Right lobe of liver (tissue), 6 donors: ENCODE measurements around the gene TAS2R46. TPM values are rescaled to one million over a fixed set of nuclear protein-coding genes. Genes with fewer than 3 reads are reported as not detected.
"Not testable (repeated sequence)": the region's sequence is repeated elsewhere in the genome, so short reads cannot be mapped to it uniquely, and the experiment has no call there.

Source experiments
- ATAC-seq, 4 donors: fragments of 200-7000 bp; cut with Tn5 transposase; one replicate each; pipeline ENCODE4 v1.9.1; 2020; ENCODE audit warnings: mild to moderate bottlenecking in 4 of 4, moderate library complexity in 4 of 4
- DNase-seq, 3 donors: peaks; one replicate each; pipeline ENCODE4 v3.0.0-alpha.2; 2020
- H3K27ac ChIP-seq, 3 donors: fragments of 200-600 bp; one replicate each; pipeline ENCODE4 v1.8.0; 2022
- H3K27me3 ChIP-seq, 2 donors: fragments of 200-600 bp; one replicate each; pipeline ENCODE4 v1.8.0; 2022
- H3K36me3 ChIP-seq, 4 donors: fragments of 200-600 bp; sonication (generic) in 1 of 4; one replicate each; pipeline versions ENCODE4 v1.5.1 to v1.8.0; 2017 to 2022; ENCODE audit warnings: control low read depth in 1 of 4
- H3K4me1 ChIP-seq, 4 donors: fragments of 200-600 bp; sonication (generic) in 1 of 4; one replicate each; pipeline versions ENCODE4 v1.5.1 to v1.8.0; 2017 to 2022; ENCODE audit warnings: control low read depth in 1 of 4
- H3K4me3 ChIP-seq, 3 donors: fragments of 200-600 bp; one replicate each; pipeline ENCODE4 v1.8.0; 2022
- H3K9me3 ChIP-seq, 4 donors: fragments of 200-600 bp; sonication (generic) in 1 of 4; one replicate each; pipeline versions ENCODE4 v1.5.1 to v1.8.0; 2017 to 2022; ENCODE audit warnings: control low read depth in 1 of 4
- POLR2A ChIP-seq: fragments of 450-650 bp; IDR thresholded peaks from one replicate; pipeline ENCODE4 v1.6.1; 2017; ENCODE audit warnings: antibody characterized with exemption, mild to moderate bottlenecking
- WGBS: methylation state at CpG from one replicate; pipeline ENCODE4 v1.1.6; 2018; ENCODE audit warnings: low coverage, low lambda C conversion rate; ENCODE audit not compliant: insufficient coverage; ENCODE audit errors: missing lambda C conversion rate; 5-methylcytosine and 5-hydroxymethylcytosine counted together
- intact Hi-C, 2 donors: fragments of 100-400 bp; cut with DNase I; formaldehyde crosslinking; loops; one replicate each; pipeline versions ENCODE4 v1.11.2 to v1.14.1; 2022
- total RNA-seq, 6 experiments: library from RNA; depleted of rRNA in 2 of 6; stranded (reverse); fragments of >200 nt in 2 of 6; fragmentation: NEBNext Ultra II Directional in 3 of 6; extraction: Animal tissue kit (Norgen Biotek cat#: 25700) in 3 of 6; gene quantifications; one replicate each; pipeline versions ENCODE4 v1.1.0 to v1.2.4, GENCODE V29; 2016 to 2023
- TF ChIP-seq, protein P1 (sequence below), 4 donors: fragments of 200-600 bp in 3 of 4; fragments of 450-650 bp in 1 of 4; IDR thresholded peaks; one replicate each; pipeline versions ENCODE4 v1.5.1 to v1.8.0; 2016 to 2022; ENCODE audit warnings: antibody characterized with exemption in 4 of 4, mild to moderate bottlenecking in 2 of 4
- donor health status: DM: no; HTN: yes; CAD: no.
- donor health status: DM: no; HTN: no; CAD: no.
- donor health status: DM: no; HTN: no; CAD: no.
- donor health status: DM: no; HTN: yes; CAD: no.
- donor health status: DM: no; HTN: yes; CAD: no.

Gene TAS2R46
- total RNA-seq, 6 experiments from 2014 or later: 0.51 to 2.6 (median 0.88) TPM

- H3K36me3 ChIP-seq: no peaks in the 10 kb centered on the region
- intact Hi-C loops: no loop called here
- no peak overlapping the region for H3K4me3 ChIP-seq
- DNase-seq (no peak), ATAC-seq (no peak)
- H3K27ac ChIP-seq: no peak overlapping the region
- no peaks in the 10 kb centered on the region for H3K4me1 ChIP-seq
- no peaks in the 10 kb centered on the region for H3K9me3 ChIP-seq
- no peaks in the 10 kb centered on the region for H3K27me3 ChIP-seq
- 77% methylated on average over 2 of the region's 2 CpGs for WGBS
- TF ChIP-seq, protein P1, sequence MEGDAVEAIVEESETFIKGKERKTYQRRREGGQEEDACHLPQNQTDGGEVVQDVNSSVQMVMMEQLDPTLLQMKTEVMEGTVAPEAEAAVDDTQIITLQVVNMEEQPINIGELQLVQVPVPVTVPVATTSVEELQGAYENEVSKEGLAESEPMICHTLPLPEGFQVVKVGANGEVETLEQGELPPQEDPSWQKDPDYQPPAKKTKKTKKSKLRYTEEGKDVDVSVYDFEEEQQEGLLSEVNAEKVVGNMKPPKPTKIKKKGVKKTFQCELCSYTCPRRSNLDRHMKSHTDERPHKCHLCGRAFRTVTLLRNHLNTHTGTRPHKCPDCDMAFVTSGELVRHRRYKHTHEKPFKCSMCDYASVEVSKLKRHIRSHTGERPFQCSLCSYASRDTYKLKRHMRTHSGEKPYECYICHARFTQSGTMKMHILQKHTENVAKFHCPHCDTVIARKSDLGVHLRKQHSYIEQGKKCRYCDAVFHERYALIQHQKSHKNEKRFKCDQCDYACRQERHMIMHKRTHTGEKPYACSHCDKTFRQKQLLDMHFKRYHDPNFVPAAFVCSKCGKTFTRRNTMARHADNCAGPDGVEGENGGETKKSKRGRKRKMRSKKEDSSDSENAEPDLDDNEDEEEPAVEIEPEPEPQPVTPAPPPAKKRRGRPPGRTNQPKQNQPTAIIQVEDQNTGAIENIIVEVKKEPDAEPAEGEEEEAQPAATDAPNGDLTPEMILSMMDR (IDR thresholded peaks at IDR 0.05): no peak
- TF ChIP-seq POLR2A: no peak
Measured at GRCh38 chr12:11055306-11055705, 6.8 kb downstream of the TAS2R46 start.

GRCh38 chr12:11049806-11050531 is 12.1 kb downstream of the TAS2R46 start:
- H3K36me3 ChIP-seq, H3K27ac ChIP-seq, DNase-seq, H3K4me1 ChIP-seq, H3K27me3 ChIP-seq, intact Hi-C loops, H3K4me3 ChIP-seq, H3K9me3 ChIP-seq, ATAC-seq: not testable (repeated sequence)
- 96% methylated on average over 5 of the region's 7 CpGs for WGBS

GRCh38 chr12:11041366-11041765 is 20.7 kb downstream of the TAS2R46 start:
- H3K9me3 ChIP-seq, H3K36me3 ChIP-seq, H3K4me3 ChIP-seq, H3K27me3 ChIP-seq, intact Hi-C loops, ATAC-seq, DNase-seq, H3K4me1 ChIP-seq, H3K27ac ChIP-seq: not testable (repeated sequence)
- WGBS: 94% methylated on average over 2 of the region's 2 CpGs

- 95% methylated on average over 1 of the region's 1 CpG for WGBS
- DNase-seq (no peak), ATAC-seq (no peak)
- Histone ChIP-seq H3K36me3 (no peaks in the 10 kb centered on the region), H3K27me3 (no peaks in the 10 kb centered on the region), H3K27ac (no peak overlapping the region), H3K9me3 (no peaks in the 10 kb centered on the region), H3K4me3 (no peak overlapping the region), H3K4me1 (no peaks in the 10 kb centered on the region)
- intact Hi-C loops: no loop called here
- TF ChIP-seq, protein P1 (IDR thresholded peaks at IDR 0.05): no peak
- no peak for TF ChIP-seq POLR2A
Measured at GRCh38 chr12:11040162-11040561, 21.9 kb downstream of the TAS2R46 start.

DNA sequence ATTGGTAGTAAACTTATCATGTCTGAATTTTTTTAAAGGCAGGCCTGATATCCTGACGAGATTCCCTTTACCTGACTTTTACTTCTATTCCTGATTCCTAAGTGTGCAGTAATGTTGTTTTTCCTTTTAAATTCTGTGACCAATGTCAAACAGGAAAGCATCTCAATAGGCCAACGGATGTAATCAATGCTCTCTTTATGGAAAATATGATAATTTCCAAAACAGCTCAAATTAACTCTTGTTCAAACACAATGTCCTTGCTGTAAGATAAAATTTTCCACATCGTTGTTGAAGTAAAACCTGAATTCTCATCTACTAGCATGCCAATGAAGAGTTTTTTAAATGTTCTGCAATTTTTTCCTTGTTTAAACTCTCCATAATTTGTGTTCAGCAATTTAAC is 22.9 kb downstream of the TAS2R46 start:
- no peaks in the 10 kb centered on the region for H3K4me1 ChIP-seq
- H3K9me3 ChIP-seq: no peaks in the 10 kb centered on the region
- intact Hi-C loops: no loop called here
- no peak for DNase-seq
- ATAC-seq: no peak
- TF ChIP-seq, protein P1 (IDR thresholded peaks at IDR 0.05): no peak
- TF ChIP-seq POLR2A: no peak
- WGBS: 50% methylated on average over 3 of the region's 3 CpGs
- H3K27me3 ChIP-seq: no peaks in the 10 kb centered on the region
- no peak overlapping the region for H3K27ac ChIP-seq
- no peak overlapping the region for H3K4me3 ChIP-seq
- no peaks in the 10 kb centered on the region for H3K36me3 ChIP-seq

DNA sequence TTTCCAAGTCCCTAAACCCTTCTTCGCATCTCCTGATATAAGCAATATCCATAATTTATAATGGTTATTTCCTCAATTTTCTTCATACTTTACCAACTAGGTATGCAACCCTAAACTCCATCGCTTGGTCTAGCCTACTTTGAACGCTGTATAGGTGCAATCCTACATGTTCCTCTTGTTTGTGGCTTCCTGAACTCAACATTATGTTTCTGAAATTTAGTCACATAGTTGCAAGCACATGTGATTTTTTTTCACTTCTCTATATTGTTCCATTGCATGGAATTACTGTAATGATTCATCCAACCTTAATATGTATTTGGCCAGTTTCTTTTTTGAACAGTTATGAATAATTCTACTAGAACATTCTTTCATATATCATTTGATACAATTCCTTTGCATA is 28.1 kb downstream of the TAS2R46 start:
- H3K36me3 ChIP-seq, H3K9me3 ChIP-seq, H3K27ac ChIP-seq, ATAC-seq, H3K4me3 ChIP-seq, H3K4me1 ChIP-seq, H3K27me3 ChIP-seq, DNase-seq, intact Hi-C loops: not testable (repeated sequence)
- WGBS: 100% methylated on average over 1 of the region's 3 CpGs
